HG02973 (cell line): Measurements from ENCODE around the gene SYNM.

Source experiments
- ATAC-seq: cut with Tn5 transposase; IDR thresholded peaks from one replicate; pipeline ENCODE4 v1.9.1; 2021; ENCODE audit warnings: moderate library complexity; ENCODE audit not compliant: unreplicated experiment

Gene SYNM

GRCh38 chr15:99135194-99135593 is 30.3 kb downstream of the SYNM start:
- peak; percentile 91 for ATAC-seq

DNA sequence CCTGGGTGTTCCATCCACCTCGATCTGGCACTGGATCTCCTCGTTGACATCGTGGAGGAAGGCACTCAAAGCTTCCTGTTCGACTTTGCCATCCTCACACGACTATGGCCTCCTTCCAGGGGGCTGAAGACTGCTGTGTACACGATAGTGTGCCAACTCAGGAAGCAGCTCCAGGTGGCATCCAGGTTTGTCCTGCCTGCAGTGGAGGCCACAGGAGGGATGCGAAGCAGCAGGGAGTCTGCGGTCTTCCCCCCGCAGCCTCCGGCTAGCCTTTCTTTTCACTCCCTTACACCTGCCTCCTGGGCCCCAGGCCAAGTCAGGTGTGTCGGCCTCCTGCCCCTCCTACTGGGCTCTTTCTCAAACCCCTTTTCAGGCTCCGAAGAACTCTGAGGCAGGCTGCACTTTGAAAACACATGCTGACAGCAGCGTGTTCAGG is 32.2 kb downstream of the SYNM start:
- ATAC-seq, result no peak

GRCh38 chr15:99137877-99138276 is 33.0 kb downstream of the SYNM start:
- ATAC-seq, result no peak

- ATAC-seq, result no peak
These were observed 33.7 kb downstream of the SYNM start for GRCh38 chr15:99138491-99138982.

- no peak for ATAC-seq
These were observed 34.4 kb downstream of the SYNM start for GRCh38 chr15:99139276-99139675.

- ATAC-seq, result no peak
These were observed 35.7 kb downstream of the SYNM start for GRCh38 chr15:99140590-99140989.

DNA sequence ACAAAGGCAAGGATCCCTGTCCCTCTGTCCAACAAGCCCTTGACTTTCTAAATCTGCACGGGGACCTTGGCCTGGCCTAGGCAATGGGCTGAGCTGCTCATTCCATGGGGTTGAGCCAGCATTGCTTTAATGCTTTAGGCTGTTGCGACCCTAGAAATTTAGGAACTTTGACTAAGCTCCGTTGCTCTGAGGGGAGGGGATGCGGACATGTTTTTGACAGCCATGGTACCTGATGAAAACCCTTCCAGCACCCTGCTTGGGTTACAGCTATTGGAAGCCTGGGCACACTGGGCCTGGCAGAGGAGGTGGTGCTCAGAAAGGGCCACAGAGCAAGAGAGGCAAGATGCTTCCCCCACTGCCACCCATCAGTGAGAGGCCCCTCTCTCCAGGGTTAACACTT is 37.1 kb downstream of the SYNM start:
- no peak for ATAC-seq

GRCh38 chr15:99142562-99142961 is 37.7 kb downstream of the SYNM start:
- ATAC-seq, result no peak

DNA sequence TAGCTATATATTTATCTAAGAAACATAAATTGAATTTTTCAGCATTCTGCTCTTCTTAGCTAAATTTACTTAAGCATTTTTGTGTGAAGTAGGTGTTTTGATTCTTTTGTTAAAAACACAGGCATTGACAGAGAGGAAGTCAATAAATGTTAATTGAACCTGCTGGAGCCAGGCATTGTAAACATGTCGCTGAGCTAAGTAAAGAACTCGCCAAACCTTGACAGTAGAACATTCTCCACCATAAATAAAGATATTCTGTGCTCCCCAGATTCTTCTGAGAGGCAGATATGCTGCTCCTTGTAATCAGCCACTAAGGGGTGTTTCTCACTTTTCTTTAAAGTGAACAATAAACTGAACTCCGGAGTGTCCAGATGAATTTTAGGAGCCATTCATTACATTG is 38.4 kb downstream of the SYNM start:
- no peak for ATAC-seq

DNA sequence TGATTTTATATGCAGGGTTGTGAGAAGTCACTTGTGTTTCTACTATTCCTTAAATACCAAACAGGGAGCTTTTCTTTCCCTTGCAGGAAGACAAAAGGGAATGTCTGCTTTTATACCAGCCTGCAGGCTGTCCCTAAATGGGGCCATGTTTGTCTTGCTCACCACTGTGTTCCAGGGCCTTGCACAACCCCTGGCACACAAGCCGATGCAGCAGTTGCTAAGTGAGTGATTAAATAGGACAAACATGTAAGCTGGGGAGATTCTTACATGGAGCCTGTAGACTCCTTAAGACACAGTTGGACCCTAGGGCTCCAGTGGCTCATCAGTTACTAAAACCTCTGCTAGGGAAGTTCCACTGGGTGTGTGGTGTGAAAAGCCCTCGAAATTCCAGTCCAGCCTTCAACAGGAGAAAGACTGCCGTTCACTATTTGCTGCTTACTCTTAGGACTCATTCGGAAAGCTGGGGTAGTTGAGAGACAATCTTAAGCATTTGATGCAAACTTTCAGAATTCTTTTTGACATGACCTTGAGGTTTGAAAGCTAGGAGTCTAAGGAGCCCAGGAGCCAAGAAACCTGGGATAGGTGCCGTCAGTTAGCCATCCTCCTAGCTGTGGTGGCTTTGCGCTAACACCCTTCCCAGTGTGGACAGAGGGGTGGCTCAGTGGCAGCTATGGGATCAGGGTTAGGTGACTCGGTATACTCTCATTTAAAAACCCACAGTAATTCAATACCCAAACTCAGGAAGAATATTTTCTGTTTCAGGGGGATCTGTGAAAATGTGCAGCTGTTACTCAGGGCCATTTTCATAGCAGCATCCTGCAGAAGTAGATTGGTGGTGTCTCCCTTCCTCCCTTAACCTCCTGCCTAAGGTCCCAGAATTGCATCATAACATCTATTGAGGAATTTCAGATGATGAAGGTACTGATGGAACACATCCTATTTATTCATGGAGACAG is 39.1 kb downstream of the SYNM start:
- ATAC-seq, result no peak

DNA sequence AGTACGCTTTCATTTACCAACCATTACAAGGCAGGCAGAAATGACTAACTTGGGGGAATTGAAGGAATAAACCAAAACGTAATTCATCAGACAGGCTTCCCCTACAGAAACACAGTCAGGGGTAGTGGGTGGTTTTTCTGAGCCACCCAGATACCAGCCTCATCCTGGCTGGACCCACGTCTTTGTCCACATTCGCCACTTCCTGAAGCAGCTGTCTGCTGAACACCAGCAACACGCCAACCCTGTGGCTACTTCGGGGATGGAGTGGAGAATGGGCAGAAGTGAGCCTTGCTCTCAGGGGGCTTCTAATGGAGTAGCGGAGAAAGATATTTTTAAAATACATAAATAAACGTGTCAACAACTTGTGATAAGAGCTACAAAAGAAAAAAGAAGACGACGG is 40.1 kb downstream of the SYNM start:
- ATAC-seq, result no peak

GRCh38 chr15:99145778-99146177 is 40.9 kb downstream of the SYNM start:
- ATAC-seq, result no peak

DNA sequence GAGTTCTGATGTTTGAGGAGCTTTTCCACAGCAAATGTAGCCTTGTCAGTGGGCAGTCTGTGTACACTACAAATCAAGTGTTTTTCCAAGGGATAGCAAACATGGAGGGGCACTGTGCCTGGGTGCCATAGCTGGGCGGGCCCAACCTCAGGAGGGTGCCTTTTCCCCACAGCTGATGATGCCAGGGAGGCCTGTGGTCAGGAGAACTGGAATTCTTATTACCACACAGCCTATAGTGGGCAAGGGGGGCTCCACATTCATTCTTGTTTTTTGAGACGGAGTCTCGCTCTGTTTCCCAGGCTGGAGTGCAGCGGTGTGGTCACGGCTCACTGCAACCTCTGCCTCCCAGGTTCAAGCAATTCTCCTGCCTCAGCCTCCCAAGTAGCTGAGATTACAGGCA is 41.8 kb downstream of the SYNM start:
- no peak for ATAC-seq

DNA sequence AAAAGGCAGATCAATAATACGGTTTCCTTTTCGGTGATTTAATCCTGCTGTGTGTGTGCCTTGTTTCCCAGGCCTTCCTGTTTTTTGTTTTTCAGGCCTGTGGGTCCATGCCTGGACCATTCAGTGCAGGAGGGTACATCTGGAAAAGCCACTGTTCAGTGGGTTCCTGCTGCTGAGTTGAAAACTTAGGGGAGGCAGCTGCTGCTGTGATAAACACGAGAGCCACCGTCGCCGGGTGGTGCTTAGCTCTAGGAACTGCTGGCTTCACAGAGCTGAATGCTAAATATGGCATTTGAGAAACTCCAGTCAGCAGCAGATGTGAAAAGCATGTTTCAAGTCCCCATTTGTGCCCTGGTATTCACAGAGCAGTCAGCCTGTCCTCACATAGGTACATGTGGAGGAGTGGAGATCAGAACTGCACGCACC is 44.0 kb downstream of the SYNM start:
- ATAC-seq, result no peak

- ATAC-seq, result no peak
These were observed 44.5 kb downstream of the SYNM start for GRCh38 chr15:99149366-99149765.

GRCh38 chr15:99151156-99151555 is 46.3 kb downstream of the SYNM start:
- ATAC-seq, result no peak

- ATAC-seq, result no peak
These were observed 48.2 kb downstream of the SYNM start for GRCh38 chr15:99153026-99153535.

GRCh38 chr15:99154271-99154670 is 49.4 kb downstream of the SYNM start:
- no peak for ATAC-seq

DNA sequence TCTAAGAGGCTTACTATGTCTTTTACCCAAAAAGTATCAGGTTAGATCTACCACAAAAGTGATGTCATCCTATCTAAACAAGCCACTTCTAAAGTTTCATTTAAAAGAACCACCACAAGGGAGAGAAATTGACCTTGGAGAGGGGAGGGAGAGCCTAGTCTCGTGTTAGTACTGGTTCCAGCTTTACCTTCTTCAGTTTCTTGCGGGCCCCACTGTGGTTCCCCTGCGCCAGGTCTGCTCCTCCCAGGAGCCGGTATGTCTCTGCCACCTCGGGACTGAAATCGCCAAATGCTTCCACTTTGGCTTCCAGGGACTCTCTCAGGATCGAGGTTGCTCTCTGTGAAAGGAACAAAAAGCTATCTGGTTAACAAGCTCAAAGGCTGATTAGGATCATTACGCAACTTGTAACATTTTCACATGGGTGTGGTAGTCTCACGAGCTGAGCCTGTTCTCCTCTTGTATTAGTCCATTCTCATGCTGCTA is 51.1 kb downstream of the SYNM start:
- ATAC-seq, result no peak

GRCh38 chr15:99157456-99157855 is 52.6 kb downstream of the SYNM start:
- no peak for ATAC-seq

- ATAC-seq, result no peak
These were observed 53.9 kb downstream of the SYNM start for GRCh38 chr15:99158626-99159412.
